Loucy (cell line): Measurements from ENCODE around the gene MARK3.

Experiments used
- H2AFZ ChIP-seq: fragments of 200-600 bp; sonication (generic); 2 replicates; pipeline ENCODE4 v1.6.0; 2016; ENCODE audit warnings: antibody characterized with exemption, mild to moderate bottlenecking, low read length, moderate library complexity
- H3F3A ChIP-seq: fragments of 200-600 bp; 2 replicates; pipeline ENCODE4 v1.6.0; 2016; ENCODE audit warnings: antibody characterized with exemption, low read depth, mild to moderate bottlenecking
- H3K27me3 ChIP-seq: fragments of 200-600 bp; sonication (generic); 2 replicates; pipeline ENCODE4 v1.6.1; 2014; ENCODE audit warnings: low read length, mild to moderate bottlenecking; ENCODE audit not compliant: insufficient read depth, poor library complexity, severe bottlenecking
- H3K36me3 ChIP-seq: fragments of 200-600 bp; sonication (generic); 2 replicates; pipeline ENCODE4 v1.6.1; 2016; ENCODE audit warnings: low read length; ENCODE audit not compliant: insufficient read depth
- H3K4me1 ChIP-seq: fragments of 200-600 bp; sonication (generic); 2 replicates; pipeline ENCODE4 v1.5.1; 2014; ENCODE audit warnings: low read length, mild to moderate bottlenecking; ENCODE audit not compliant: insufficient read depth, poor library complexity, severe bottlenecking
- H3K4me2 ChIP-seq: fragments of 200-600 bp; sonication (generic); 2 replicates; pipeline ENCODE4 v1.6.0; 2014; ENCODE audit warnings: antibody characterized with exemption, low read length, low read depth, mild to moderate bottlenecking; ENCODE audit not compliant: poor library complexity, severe bottlenecking
- H3K4me3 ChIP-seq: fragments of 200-600 bp; sonication (generic); 2 replicates; pipeline ENCODE4 v1.5.1; 2014; ENCODE audit warnings: low read length, mild to moderate bottlenecking, mixed read lengths; ENCODE audit not compliant: poor library complexity, severe bottlenecking
- H3K79me2 ChIP-seq: fragments of 200-600 bp; sonication (generic); 2 replicates; pipeline ENCODE4 v1.6.1; 2014; ENCODE audit warnings: low read length; ENCODE audit not compliant: insufficient read depth
- H3K9ac ChIP-seq: fragments of 200-600 bp; sonication (generic); 2 replicates; pipeline ENCODE4 v1.6.0; 2014; ENCODE audit warnings: mild to moderate bottlenecking, low read depth, low read length, moderate library complexity; ENCODE audit not compliant: poor library complexity, severe bottlenecking
- H3K9me2 ChIP-seq: fragments of 200-600 bp; sonication (generic); replicated peaks from 2 replicates; pipeline ENCODE4 v1.6.1; 2016; ENCODE audit warnings: low read depth, low read length, mixed read lengths
- H3K9me3 ChIP-seq: fragments of 200-600 bp; sonication (generic); 2 replicates; pipeline ENCODE4 v1.6.1; 2014; ENCODE audit warnings: mild to moderate bottlenecking, antibody characterized with exemption, low read length, low read depth; ENCODE audit not compliant: insufficient read depth
- H4K20me1 ChIP-seq: fragments of 200-600 bp; sonication (generic); 2 replicates; pipeline ENCODE4 v1.6.0; 2014; ENCODE audit warnings: antibody characterized with exemption, low read length, mild to moderate bottlenecking; ENCODE audit not compliant: insufficient read depth, poor library complexity, severe bottlenecking
- EZH2phosphoT487 ChIP-seq: fragments of 200-600 bp; IDR thresholded peaks from 2 replicates; pipeline ENCODE4 v1.6.1; 2018; ENCODE audit warnings: antibody characterized with exemption, mild to moderate bottlenecking, moderate library complexity, borderline replicate concordance
- TF ChIP-seq, protein P1 (sequence below): fragments of 200-600 bp; sonication (generic); conservative IDR thresholded peaks from 2 replicates; pipeline ENCODE4 v1.5.1; 2014; ENCODE audit warnings: mild to moderate bottlenecking, antibody characterized with exemption, low read length

The MARK3 gene

GRCh38 chr14:103360548-103360947, 24.7 kb upstream of the MARK3 start:
- no peaks in the 10 kb centered on the region for H3K79me2 ChIP-seq
- H3K27me3 ChIP-seq, result no peaks in the 10 kb centered on the region
- no peaks in the 10 kb centered on the region for H3K9me2 ChIP-seq
- H3K9me3 ChIP-seq, result 0 out of 2 replicates have a peak, but pooled peaks cover 5% of the 10 kb centered on the region
- H3K4me3 ChIP-seq, result no peak overlapping the region
- H3K4me2 ChIP-seq, result no peak overlapping the region
- H3K9ac ChIP-seq, result no peak overlapping the region
- H4K20me1 ChIP-seq, result no peaks in the 10 kb centered on the region
- TF ChIP-seq EZH2phosphoT487, result no peak
- TF ChIP-seq, protein P1, sequence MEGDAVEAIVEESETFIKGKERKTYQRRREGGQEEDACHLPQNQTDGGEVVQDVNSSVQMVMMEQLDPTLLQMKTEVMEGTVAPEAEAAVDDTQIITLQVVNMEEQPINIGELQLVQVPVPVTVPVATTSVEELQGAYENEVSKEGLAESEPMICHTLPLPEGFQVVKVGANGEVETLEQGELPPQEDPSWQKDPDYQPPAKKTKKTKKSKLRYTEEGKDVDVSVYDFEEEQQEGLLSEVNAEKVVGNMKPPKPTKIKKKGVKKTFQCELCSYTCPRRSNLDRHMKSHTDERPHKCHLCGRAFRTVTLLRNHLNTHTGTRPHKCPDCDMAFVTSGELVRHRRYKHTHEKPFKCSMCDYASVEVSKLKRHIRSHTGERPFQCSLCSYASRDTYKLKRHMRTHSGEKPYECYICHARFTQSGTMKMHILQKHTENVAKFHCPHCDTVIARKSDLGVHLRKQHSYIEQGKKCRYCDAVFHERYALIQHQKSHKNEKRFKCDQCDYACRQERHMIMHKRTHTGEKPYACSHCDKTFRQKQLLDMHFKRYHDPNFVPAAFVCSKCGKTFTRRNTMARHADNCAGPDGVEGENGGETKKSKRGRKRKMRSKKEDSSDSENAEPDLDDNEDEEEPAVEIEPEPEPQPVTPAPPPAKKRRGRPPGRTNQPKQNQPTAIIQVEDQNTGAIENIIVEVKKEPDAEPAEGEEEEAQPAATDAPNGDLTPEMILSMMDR, result no peak
- no peaks in the 10 kb centered on the region for H3K36me3 ChIP-seq
- H3F3A ChIP-seq, result no peaks in the 10 kb centered on the region
- no peak overlapping the region for H2AFZ ChIP-seq
- peaks cover 6% of the 10 kb centered on the region for H3K4me1 ChIP-seq

DNA sequence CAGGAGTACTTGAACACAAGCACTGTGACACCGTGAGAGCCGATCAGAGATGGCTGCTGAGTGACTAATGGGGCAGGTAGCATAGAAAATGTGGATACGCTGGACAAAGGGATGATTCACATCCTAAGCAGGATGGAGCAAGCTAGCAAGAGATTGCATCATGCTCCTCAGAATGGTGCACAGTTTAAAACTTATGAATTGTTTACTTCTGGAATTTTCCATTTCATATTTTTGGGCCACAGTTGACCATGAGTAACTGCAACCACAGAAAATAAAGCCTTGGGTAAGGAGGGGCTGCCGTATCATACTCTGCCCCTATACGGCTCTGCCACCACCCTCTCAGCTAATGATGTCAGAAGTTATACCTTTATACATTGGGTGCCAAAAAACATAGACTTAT, 23.3 kb upstream of the MARK3 start:
- no peaks in the 10 kb centered on the region for H3F3A ChIP-seq
- H3K36me3 ChIP-seq, result no peaks in the 10 kb centered on the region
- H3K79me2 ChIP-seq, result no peaks in the 10 kb centered on the region
- H3K9me3 ChIP-seq, result 0 out of 2 replicates have a peak, but pooled peaks cover 5% of the 10 kb centered on the region
- TF ChIP-seq EZH2phosphoT487, result no peak
- TF ChIP-seq, protein P1, result no peak
- no peak overlapping the region for H3K4me2 ChIP-seq
- H3K4me3 ChIP-seq, result no peak overlapping the region
- H3K27me3 ChIP-seq, result no peaks in the 10 kb centered on the region
- peaks cover 3% of the 10 kb centered on the region for H3K4me1 ChIP-seq
- no peaks in the 10 kb centered on the region for H3K9me2 ChIP-seq
- no peak overlapping the region for H3K9ac ChIP-seq
- H2AFZ ChIP-seq, result no peak overlapping the region
- no peaks in the 10 kb centered on the region for H4K20me1 ChIP-seq

DNA sequence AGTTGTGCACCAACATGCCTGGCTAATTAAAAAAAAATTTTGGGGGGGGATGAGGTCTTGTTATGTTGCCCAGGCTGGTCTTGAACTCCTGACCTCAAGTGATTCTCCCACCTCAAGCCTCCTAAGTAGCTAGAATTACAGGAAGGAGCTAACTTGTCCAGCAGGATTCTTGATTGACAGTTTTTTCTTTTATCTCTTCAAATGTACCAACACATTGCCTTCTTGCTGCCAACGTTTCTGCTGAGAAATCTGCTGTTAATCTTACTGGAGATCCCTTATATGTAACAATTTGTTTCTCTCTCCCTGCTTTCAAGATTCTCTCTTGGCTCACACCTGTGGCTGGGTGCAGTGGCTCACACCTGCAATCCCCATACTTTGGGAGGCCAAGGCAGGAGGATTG, 22.4 kb upstream of the MARK3 start:
- H3F3A ChIP-seq, result no peaks in the 10 kb centered on the region
- no peaks in the 10 kb centered on the region for H3K27me3 ChIP-seq
- no peaks in the 10 kb centered on the region for H3K4me1 ChIP-seq
- no peaks in the 10 kb centered on the region for H3K9me2 ChIP-seq
- H3K4me3 ChIP-seq, result no peak overlapping the region
- TF ChIP-seq, protein P1, result no peak
- no peak for TF ChIP-seq EZH2phosphoT487
- no peaks in the 10 kb centered on the region for H3K36me3 ChIP-seq
- H3K79me2 ChIP-seq, result no peaks in the 10 kb centered on the region
- H3K9ac ChIP-seq, result no peak overlapping the region
- no peaks in the 10 kb centered on the region for H4K20me1 ChIP-seq
- H3K9me3 ChIP-seq, result 0 out of 2 replicates have a peak, but pooled peaks cover 5% of the 10 kb centered on the region
- no peak overlapping the region for H2AFZ ChIP-seq
- H3K4me2 ChIP-seq, result no peak overlapping the region
